HG03571 (cell line): ENCODE results near the gene CAMKK1.
A peak's percentile ranks its signal among the peaks of the same experiment; 100 is the strongest.

ENCODE experiments used
- ATAC-seq: cut with Tn5 transposase; IDR thresholded peaks from one replicate; pipeline ENCODE4 v1.9.1; 2021; ENCODE audit not compliant: unreplicated experiment

The CAMKK1 gene

DNA sequence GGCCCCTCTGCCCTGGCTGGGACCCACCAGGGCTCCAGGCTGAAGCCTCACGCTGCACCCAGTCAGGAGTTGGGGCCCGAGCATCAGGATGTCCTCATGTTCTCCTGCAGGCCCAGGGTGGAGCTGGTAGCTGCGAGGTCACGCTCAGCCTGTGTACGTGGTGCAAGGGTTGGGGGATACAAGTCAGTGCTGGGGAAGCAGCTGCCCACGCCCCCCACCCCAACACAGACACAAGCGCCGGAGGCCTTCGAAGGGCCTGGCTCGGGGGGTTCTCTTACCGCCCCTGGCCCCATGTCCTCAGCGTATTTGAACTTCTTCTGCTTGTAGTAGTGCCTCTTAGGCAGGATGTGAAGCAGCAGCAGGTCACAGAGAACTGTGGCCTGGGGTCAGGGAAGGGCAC is 4.9 kb upstream of the CAMKK1 start:
- ATAC-seq, result no peak

DNA sequence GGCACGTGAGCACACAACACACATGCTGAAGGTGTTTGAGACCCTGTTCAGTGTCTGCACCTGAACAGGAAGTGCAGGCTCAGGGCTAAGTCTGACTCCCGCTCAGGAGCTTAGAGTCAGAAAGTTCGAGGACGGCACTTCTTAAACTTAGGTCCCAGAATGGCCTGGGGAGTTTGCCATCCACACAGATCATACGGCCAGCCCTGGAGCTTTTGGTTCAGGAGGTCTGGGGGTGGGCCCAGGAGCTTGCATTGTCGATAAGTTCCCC is 4.0 kb upstream of the CAMKK1 start:
- no peak for ATAC-seq

DNA sequence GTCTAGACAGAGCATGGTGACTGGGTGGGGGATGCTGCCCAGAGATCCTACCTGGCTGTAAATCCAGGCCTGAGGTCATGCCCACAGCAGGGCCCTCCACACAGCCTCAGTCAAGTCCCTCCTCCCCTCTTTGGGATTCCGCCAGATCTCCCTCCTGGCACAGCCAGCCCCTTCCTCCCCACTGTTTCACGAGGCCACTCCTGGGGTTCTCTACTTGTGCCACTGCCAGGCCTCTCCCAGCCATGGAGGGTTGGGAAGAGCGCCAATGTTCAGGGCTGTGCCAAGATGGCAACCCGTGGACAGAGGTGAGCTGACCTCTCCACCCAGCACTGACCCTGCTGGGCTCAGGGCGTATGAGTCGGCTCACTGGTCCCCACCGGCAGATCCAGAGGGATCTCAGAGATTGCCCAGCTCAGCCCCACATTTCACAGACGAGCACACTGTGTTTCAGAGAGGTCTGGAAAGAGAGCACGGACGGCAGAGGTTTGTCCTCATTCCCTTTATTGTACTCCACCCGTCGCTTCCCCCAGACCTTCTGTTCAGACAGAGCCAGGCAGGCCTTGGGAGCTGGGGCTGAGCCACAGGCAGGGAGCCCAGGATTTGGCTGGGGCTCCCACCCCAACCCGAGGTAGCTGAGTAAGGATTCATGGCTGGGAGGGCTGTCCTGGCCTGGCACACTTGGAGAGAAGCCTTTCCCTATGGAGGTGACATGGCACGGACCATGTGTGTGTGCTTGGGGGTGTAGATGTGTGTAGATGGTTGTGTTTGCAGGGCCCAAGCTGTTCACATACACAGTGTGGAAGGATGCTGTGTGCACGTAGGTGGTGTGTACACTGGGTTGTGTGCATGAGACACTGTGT is 3.5 kb upstream of the CAMKK1 start:
- ATAC-seq, result no peak

DNA sequence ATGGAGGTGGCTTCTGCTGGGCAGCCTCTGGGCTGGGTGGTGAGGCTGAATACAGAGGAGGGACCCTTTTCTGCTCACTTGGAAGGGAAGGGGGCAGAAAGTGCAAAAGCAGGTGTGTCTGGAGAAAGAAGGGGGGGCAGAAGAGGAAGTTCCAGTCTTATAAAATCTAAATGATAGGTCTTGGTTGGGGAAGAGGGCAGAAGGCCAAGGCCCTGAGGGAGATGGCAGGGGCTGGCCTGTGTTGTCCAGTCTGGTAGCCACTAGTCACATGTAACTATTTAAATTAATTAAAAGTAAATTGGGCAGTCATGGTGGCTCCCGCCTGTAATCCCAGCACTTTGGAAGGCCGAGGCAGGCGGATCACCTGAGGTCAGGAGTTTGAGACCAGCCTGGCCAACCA is 2.5 kb upstream of the CAMKK1 start:
- ATAC-seq, result no peak

DNA sequence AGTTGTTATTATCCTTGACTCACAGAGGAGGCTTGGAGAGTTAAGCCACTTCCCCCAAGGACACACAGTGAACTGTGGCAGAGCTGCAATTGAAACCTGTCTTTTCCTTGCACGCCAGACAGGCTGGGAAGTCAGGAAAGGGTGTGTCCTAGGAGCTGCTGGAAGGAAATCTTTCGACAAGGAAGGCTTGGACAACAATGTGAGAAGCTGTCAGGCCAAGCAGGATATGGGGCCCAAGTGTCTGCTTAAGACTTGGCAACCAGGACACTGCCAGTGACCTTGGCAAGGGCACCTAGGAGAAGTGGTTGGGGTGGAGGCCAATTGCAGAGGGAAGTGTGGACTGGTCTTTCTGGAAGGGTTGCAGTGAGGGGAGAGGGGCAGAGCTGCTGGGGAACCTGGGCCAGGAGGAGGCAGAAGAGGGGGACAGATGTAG is 2.1 kb upstream of the CAMKK1 start:
- ATAC-seq, result no peak

DNA sequence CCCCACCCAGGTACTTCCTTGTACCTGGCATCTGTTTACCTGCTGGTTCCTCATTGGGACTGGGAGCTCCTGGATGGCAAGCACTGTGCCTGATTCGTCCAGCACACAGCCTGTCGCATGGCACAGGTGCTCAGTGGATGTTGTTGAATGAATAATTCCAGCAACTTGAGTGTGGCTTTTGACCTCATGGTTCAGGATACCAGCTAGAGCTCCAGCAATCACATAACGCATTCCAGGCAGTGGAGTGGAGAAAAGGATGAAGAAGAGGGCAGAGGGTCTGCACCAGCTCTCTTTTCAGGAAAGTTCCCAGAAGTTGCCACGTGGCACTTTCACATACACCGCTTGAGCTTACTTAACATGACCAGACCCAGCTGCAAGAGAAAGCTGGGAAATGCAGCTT is 1.3 kb upstream of the CAMKK1 start:
- ATAC-seq, result no peak

DNA sequence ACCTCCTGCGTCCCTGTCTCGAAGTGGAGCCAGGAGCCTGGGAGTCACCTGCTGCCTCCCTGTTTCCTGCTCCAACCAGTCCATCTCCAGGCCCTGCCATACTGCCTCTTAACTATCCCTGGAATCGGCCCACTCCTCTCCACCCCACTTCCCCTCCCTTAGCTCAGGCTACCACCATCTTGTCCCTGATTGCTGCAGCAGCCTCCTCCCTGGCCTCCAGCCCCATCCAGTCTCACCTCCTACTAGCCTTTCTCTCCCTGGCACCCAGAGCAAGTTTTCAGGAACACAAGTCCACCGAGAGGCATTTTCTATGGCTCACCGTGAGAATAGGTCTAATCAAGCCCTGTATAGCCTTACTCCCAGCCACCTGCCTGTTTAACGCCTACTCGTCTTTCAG is 865 bp upstream of the CAMKK1 start:
- no peak for ATAC-seq

DNA sequence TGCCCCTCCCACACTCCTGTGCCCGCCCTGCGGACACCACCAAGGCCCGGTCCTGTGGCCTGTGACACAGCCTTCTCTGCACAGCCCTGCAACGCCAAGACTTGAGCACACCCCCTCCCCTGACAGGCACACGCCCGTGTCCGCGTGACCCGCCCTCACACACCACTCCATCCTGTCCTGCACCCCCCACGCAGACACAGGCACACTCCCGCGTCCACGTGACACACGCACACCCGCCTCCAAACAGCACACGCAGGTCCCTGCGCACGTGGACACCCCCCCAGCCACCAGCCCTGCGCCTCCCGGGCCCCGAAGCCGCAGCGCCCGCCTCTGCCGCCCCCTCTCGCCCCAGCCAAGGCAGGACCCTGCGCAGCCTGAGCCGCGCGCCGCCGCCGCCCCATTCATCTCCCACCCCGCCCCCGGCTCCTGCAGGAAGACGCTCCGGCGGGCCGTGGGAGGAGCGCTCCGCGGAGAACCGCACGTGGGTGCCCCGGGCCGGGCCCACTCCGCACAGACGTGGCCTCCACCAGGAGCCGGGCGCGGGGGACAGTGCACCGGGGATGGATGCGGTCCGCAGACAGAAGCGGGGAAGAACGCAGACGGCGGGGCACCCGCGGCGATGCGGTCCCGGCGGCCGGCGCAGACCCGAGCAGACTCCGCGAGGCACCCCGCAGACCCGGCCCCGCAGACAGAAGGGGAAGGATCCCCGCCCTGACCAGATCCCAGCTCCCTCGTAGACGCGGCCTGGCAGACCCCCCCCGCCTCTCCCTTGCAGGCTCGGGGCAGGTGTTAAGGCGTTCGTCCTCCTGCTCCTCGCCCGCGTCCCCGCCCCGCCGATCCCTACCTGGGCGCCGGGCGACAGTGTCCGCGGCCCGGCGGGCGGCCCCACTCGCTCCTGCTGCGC is 506 bp downstream of the CAMKK1 start:
- ATAC-seq, result peak; percentile 8

DNA sequence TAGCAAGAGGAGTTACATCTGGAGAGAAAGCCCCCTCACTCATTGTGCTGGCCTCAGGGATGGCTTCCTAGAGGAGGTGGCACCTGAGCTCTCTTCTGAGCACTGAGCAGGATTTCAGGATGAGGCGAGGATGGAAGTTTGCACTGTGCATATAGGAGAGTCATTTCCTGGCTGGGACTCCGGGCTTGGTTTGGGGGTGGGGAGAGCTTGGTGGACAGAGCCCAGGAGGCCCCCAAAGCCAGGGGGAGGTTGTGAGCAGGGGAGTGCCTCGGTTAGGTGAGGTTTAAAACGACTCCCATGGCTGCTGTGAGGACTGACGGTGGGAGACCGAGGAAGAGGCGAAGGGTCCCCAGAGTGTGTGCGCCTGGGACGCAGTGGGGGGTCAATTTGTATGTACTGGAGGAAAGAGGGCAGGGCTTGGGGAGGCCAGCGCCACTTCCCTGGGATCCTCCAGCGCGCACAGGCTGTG is 1.2 kb downstream of the CAMKK1 start:
- no peak for ATAC-seq

DNA sequence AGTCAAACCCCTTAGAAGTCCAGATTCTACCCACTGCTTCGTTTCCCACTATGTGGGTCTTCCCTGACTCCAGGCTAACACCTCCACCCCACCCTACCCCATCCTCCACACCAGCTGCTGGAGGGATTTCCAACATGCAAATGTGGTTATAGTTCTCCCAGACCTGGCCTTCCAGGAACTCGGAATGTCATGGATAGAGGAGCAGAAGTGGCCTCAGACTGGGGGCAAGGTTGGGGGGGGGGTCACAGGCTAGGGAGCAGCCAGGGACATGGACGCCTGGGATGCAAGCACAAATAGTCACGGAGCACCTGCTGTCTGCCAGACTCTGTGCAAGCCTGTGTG is 2.0 kb downstream of the CAMKK1 start:
- ATAC-seq, result no peak

DNA sequence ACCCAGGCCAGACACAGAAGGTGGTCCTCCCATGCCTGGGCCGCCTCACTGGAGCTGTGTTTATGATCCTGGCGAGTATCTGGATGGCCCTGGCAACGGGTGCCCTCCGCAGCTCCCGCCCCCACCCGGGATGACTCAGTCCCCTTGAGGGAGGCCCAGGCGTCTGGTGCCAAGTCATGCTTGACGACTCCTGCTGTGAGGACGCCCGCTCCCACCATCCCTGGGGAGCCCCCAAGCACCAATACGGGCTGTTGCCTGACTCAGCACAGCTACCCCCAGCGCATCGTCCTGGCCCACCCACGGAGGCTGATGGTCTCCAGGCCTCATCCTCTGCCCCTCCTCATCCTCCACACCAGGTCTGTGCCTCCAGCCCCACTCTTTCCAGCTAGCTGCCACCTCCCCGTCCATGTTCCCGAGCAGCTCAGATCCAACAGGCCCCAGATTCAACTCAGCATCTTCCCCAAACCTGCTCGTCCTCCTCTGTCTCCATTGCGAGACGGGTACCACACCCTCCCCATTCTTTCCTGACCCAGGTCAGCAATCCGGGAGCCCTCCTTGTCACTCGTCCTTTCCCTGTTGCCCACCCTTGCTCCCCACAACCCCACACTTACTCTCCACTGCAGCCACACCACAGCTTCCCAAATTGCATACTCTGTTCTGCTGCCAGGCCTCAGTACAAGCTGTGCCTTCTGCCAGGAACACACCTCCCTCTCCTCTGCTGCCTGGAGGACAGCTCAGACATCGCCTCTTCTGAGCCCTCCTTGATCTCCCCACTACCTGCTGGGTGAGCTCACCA is 2.6 kb downstream of the CAMKK1 start:
- no peak for ATAC-seq

DNA sequence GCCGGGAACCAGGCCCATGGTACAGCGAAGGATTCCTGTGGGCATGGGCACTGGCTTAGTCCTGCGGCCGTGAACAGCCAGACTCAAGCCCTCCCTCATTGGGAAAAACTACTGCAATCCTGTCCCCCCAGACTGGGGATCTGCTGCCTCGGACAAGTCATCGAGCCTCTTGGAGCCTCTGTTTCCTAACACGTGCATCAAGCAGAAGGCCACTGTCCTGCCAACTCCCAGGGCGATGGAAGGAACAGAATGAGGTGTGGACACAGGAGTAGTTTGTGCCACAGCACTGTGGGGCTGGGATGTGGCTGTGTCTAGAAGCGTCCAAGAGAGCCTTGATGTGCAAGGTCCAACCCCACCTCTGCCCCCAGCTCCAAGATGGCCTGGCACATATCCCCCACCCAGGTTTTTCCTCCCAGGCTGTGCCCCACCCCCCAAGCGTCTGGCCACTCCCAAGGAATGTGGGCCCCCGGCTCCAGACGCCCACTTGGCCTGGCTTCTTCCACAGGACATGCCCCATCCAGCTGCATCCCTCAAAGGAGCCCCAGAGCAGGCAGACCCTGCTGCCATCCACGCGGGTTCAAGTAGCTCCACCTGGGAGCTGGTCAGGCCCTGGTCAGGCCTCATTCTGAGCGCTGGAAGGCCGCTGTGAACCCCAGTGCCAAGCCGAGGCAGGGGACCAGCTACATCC is 3.4 kb downstream of the CAMKK1 start:
- no peak for ATAC-seq

DNA sequence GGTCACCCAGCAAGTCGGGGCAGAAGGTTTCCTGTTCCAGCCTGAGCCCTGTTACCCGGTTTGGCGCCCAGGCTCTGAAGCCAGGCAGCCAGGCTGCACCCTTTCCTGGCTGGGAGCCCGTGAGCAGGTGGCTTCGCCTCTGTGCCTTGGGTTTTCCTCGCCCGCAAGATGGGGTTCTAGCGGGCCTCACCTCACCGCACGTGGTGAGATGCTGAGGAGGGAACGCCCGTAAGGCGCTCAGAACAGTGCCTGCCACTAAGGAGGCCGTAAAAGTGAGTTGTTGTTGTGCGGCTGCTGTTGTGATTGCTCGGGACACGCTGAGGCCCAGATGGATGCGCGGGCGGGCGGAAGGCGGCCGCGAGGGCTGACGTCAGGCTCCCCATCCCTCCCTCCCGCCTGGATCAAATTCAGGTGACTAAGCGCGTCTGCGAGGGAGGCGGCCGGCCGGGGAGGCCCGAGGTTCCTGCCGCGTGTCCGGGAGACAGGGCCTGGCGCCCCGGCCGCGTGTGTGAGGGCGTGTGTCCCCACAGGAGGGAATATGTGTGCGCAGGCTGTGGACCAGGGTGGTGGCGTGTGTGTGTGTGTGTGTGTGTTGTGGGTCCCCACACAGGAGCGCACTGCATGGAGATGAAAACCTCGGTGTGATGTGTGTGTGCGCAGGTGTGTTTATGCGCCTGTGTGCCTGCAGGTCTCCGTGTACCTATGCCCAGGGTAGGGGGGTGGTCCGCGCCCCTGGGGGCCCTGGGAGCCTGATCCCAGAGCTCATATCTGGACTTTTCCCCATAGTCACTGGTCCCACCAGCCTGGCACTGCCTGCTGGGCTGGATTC is 4.3 kb downstream of the CAMKK1 start:
- ATAC-seq, result no peak

DNA sequence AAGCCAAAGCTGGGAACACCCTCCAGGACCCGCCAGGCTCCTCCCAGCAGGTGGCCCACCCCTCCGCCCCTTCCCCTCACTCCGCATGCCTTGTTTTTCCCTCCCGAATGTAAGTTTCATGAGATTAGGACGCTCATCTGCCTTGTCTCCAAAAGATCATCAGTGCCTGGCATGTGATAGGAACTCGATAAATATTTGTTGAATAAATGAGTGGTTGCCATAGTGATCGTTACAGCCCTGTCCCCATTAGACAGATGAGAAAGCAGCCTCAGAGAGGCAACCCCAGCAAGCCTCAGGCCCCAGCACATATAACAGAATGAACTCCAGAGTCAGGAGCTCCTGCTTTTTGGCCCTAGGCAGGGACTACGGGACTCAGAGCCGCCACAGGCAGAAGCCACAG is 5.0 kb downstream of the CAMKK1 start:
- no peak for ATAC-seq

DNA sequence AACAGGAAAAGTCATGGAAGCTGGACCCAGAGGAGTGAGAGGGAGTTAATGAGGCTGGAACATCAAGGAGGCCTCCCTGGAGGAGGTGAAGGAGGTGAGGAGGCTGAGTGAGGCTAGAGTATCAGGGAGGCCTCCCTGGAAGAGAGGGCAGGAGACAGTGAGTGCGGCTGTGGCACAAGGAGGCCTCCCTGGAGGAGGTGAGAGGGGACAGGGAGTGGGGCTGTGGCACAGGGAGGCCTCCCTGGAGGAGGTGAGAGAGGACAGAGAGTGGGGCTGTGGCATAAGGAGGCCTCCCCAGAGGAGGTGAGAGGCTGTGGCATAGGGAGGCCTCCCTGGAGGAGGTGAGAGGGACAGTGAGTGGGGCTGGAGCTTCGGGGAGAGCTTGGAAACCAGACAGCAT is 5.5 kb downstream of the CAMKK1 start:
- no peak for ATAC-seq

DNA sequence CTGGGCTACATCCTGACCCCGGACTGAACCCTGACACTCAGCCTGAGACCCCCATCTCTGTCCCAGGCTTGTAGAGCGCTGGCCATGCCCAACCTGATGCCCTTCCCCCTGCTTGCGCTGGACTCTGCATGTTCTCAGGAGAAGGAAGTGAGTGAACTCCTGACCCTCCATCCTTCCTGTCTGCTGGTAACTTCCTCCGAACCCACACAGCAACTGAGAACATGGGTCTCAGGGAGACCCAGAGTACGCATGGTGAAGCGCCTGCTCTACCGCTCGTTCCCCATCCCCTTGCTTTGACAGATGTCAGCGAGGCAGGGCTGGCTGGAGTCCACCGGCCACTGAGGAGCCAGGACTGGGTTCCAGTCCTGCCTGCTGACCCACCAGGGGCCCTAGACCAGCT is 6.1 kb downstream of the CAMKK1 start:
- ATAC-seq, result no peak

DNA sequence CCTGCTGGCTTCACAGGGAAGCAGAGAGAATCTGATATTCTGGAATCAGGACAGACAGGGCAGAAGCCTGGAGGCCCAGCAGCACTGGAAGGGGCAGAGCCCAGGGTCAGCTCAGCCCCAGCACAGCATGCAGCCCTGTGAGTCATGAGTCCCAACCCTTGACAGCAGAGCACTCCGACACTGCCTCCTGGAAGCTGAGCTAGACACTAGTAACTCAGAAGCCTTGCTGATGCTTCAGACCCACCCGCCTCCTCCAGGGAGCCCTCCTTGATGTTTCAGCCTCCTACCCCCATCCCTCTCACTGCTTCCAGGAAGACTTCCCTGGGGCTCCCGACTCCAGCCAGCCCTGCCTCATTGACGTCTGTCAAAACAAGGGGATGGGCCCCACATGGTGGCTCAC is 6.9 kb downstream of the CAMKK1 start:
- no peak for ATAC-seq

DNA sequence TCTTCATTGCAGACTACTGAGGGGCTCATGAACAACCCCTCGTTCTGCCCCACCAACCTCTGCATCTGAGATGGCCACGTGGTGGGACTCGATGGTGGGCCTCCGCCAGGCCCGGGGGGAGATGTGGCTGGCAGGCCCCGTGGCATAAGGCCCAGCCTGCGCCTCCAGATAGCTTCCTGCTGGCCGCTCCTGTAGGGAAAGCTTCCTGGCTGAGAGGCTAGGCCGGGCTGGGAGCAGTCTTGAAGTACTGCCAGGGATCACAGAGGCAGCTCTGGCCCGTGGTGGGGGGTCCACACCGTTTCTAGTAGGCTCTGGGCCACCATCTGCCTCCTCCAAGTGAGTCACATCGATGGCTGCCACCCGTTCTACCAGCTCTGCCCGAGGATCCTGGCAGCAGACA is 7.6 kb downstream of the CAMKK1 start:
- no peak for ATAC-seq

DNA sequence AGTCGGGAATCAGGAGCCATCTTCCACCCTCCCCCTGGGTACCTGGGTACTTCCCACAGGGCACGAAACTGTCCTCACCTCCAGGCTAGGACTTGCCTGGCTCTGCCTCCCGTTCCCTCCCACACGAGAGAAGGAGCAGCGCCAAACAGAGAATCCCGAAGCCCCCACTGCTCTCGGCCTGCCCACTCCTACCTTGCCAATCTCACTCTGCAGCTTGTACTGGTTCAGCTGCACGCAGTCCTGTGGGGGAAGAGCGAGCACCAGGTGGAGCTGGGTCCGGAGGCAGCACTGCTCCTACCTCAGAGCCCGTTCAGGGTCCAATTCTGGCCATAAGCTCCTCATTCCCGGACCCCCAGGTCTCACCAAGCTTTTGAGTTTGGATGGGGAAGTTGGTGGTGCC is 8.7 kb downstream of the CAMKK1 start:
- no peak for ATAC-seq

DNA sequence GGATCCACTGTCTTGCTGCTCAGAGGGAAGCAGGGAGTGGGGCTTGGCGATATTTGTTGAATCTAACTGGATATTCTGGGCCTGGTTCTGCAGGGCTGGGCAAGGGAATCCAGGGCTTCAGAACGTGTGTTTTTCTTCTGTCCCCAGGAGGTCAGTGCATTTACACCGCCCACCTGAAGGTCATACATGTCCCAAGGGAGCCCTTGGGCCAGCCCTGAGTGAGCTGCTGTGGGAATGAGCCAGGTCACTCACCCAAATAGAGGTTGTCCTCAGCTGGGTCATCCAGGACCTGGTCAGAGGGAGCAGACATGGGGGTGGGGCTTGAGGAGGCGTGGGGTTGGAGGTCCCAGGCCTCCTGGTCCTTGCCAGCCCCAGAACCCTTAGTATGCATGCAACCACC is 10.6 kb downstream of the CAMKK1 start:
- ATAC-seq, result no peak
